ENCODE measurements around the gene SP2.

GRCh38 chr17:47964856-47965255 is 68.8 kb downstream of the SP2 start:
- TF ChIP-seq CTCF (IDR thresholded peaks at IDR 0.05 in 8 of 11, conservative IDR thresholded peaks at IDR 0.05 in 3 of 11) (no peak), POLR2A (IDR thresholded peaks at IDR 0.05) (no peak)

Measured in spleen (tissue), 7 donors.